K562 (cell line): ENCODE measurements around the gene SLC17A9. TPM values are rescaled to one million over a fixed set of nuclear protein-coding genes. Genes with fewer than 3 reads are reported as not detected.

Experiments used
- ATAC-seq: fragments of 200-7000 bp; cut with Tn5 transposase; 3 replicates; pipeline ENCODE4 v1.9.1; 2020; ENCODE audit warnings: moderate library complexity
- BruUV-seq: library from RNA; stranded (reverse); fragments of 400-500 nt; replicated peaks from 2 replicates; lab custom pipeline; 2021; lab: Mats Ljungman, UMichigan
- CTCF ChIA-PET: fragments of 300-600 bp; formaldehyde crosslinking; extraction: SDS; loops from one replicate; lab custom pipeline; 2021; ENCODE audit warnings: low intra/inter-chr PET ratio; lab: Yijun Ruan, JAX
- POLR2A ChIA-PET: fragments of 300-600, 350-650 bp; sonication (Branson Sonifier 250); formaldehyde crosslinking; extraction: SDS; loops from one replicate; lab custom pipeline; 2021; ENCODE audit warnings: antibody characterized with exemption, inconsistent platforms; lab: Yijun Ruan, JAX
- DNase-seq, 4 experiments: peaks; one replicate each; pipeline versions ENCODE4 v3.0.0 to v3.0.0-alpha.2; 2011 to 2018; ENCODE audit warnings: low spot score in 3 of 4, mixed read lengths in 3 of 4; ENCODE audit errors: extremely low read depth in 1 of 4
- FAIRE-seq: peaks from 2 replicates; lab custom pipeline; 2011; peaks lifted over from hg19 to GRCh38; lab: Jason Lieb, UNC
- H2AFZ ChIP-seq: 2 replicates; pipeline ENCODE4 v1.6.0; 2011; ENCODE audit warnings: low read depth, low read length, control low read depth, inconsistent platforms
- H3K27ac ChIP-seq: fragments of 200-600 bp; 3 replicates; pipeline ENCODE4 v1.8.0; 2011; ENCODE audit warnings: low read depth, mild to moderate bottlenecking, control low read depth, inconsistent platforms, low read length, moderate library complexity, mixed read lengths; ENCODE audit errors: extremely low read depth
- H3K27me3 ChIP-seq, 2 experiments: fragments of 300-600 bp in 1 of 2; 2 replicates in 1 of 2; 3 replicates in 1 of 2; pipeline versions ENCODE4 v1.6.0 to v1.8.0; 2011; ENCODE audit warnings: inconsistent platforms in 2 of 2, low read length in 2 of 2, mild to moderate bottlenecking in 1 of 2, mixed read lengths in 1 of 2, moderate library complexity in 1 of 2; ENCODE audit not compliant: control insufficient read depth in 2 of 2, insufficient read depth in 2 of 2
- H3K36me3 ChIP-seq: fragments of 300-600 bp; 3 replicates; pipeline ENCODE4 v1.8.0; 2011; ENCODE audit warnings: mild to moderate bottlenecking, low read length, inconsistent platforms; ENCODE audit not compliant: control insufficient read depth, insufficient read depth
- H3K4me1 ChIP-seq, 2 experiments: fragments of 200-600 bp in 1 of 2; replicated peaks in 1 of 2; 2 replicates in 1 of 2; 3 replicates in 1 of 2; pipeline versions ENCODE4 v1.5.1 to v1.8.0; 2011; ENCODE audit warnings: inconsistent platforms in 2 of 2, low read length in 2 of 2, mild to moderate bottlenecking in 1 of 2, mixed read lengths in 1 of 2, moderate library complexity in 1 of 2; ENCODE audit not compliant: control insufficient read depth in 2 of 2, insufficient read depth in 2 of 2
- H3K4me2 ChIP-seq: 2 replicates; pipeline ENCODE4 v1.6.1; 2011; ENCODE audit warnings: low read length, control low read depth, inconsistent platforms, mixed read lengths; ENCODE audit not compliant: insufficient read depth
- H3K4me3 ChIP-seq: fragments of 200-600 bp; sonication (generic), shearing (Covaris generic); 2 replicates; pipeline ENCODE4 v1.5.1; 2016; ENCODE audit warnings: control low read depth, inconsistent platforms
- H3K79me2 ChIP-seq: fragments of 200-600 bp; 3 replicates; pipeline ENCODE4 v1.8.0; 2011; ENCODE audit warnings: low read length, inconsistent platforms; ENCODE audit not compliant: control insufficient read depth, insufficient read depth
- H3K9ac ChIP-seq, 2 experiments: 2 replicates each; pipeline versions ENCODE4 v1.6.0 to v1.6.1; 2011; ENCODE audit warnings: low read depth in 2 of 2, low read length in 2 of 2, control low read depth in 1 of 2, inconsistent platforms in 1 of 2, mild to moderate bottlenecking in 1 of 2, mixed read lengths in 1 of 2; ENCODE audit not compliant: insufficient read depth in 1 of 2
- H3K9me1 ChIP-seq: one replicate; pipeline ENCODE4 v1.6.0; 2011; ENCODE audit warnings: inconsistent platforms, mild to moderate bottlenecking, low read length, moderate library complexity; ENCODE audit not compliant: control insufficient read depth, insufficient read depth
- H3K9me3 ChIP-seq: replicated peaks from 2 replicates; pipeline ENCODE4 v1.5.1; 2011; ENCODE audit warnings: low read depth, low read length, inconsistent platforms; ENCODE audit not compliant: control insufficient read depth, insufficient read depth
- H4K20me1 ChIP-seq: replicated peaks from 2 replicates; pipeline ENCODE4 v1.6.1; 2011; ENCODE audit warnings: low read length, inconsistent platforms, mixed read lengths; ENCODE audit not compliant: control insufficient read depth, insufficient read depth
- CBX2 ChIP-seq: fragments of 200-600 bp; sonication (generic); IDR thresholded peaks from one replicate; pipeline ENCODE4 v1.6.1; 2012; ENCODE audit warnings: mild to moderate bottlenecking, low read length, inconsistent platforms; ENCODE audit not compliant: insufficient read depth, poor library complexity, severe bottlenecking
- MEIS2 ChIP-seq: fragments of 450-650 bp; IDR thresholded peaks from 2 replicates; pipeline ENCODE4 v1.6.1; 2014; ENCODE audit warnings: mild to moderate bottlenecking; ENCODE audit not compliant: partially characterized antibody
- XRCC4 ChIP-seq: IDR thresholded peaks from one replicate; pipeline ENCODE4 v1.6.1; 2011; ENCODE audit not compliant: insufficient read depth, insufficient read length; ENCODE audit errors: extremely low read depth
- ZKSCAN1 ChIP-seq: fragments of 150-350 bp; IDR thresholded peaks from 2 replicates; pipeline ENCODE4 v1.6.1; 2016; ENCODE audit warnings: low read depth, low read length
- ZNF217 ChIP-seq: sonication (generic); formaldehyde crosslinking; IDR thresholded peaks from 2 replicates; pipeline ENCODE4 v1.8.0; 2022; ENCODE audit warnings: mild to moderate bottlenecking, missing genetic modification reagents
- ZNF282 ChIP-seq: sonication (generic); formaldehyde crosslinking; IDR thresholded peaks from 2 replicates; pipeline ENCODE4 v1.8.1; 2023; ENCODE audit warnings: missing genetic modification reagents
- WGBS: fragments of 100-300 bp; shearing (Covaris generic); methylation state at CpG from one replicate; pipeline ENCODE4 v1.1.6; 2016; ENCODE audit warnings: low coverage, mixed read lengths; ENCODE audit not compliant: insufficient coverage; ENCODE audit errors: missing lambda C conversion rate; 5-methylcytosine and 5-hydroxymethylcytosine counted together
- in situ Hi-C: fragments of 300-500 bp; cut with MboI; formaldehyde crosslinking; loops from 4 replicates; pipeline ENCODE4 v1.15.0; 2018; ENCODE audit warnings: inconsistent platforms, mixed read lengths
- intact Hi-C: fragments of 100-400 bp; cut with micrococcal nuclease; formaldehyde crosslinking; loops from 2 replicates; pipeline ENCODE4 v1.14.2; 2022
- polyA plus RNA-seq, 8 experiments: library from polyadenylated mRNA; depleted of rRNA in 4 of 8; stranded (reverse) in 5 of 8; unstranded in 3 of 8; fragments of >200 nt; fragmentation: Nextera tagmentation in 2 of 8; fragmentation: Illumina TruSeq in 1 of 8; extraction: Ambion mirVana in 2 of 8; extraction: Trizol in 1 of 8; gene quantifications; 2 replicates each; pipeline versions ENCODE4 v1.2.1 to v1.2.3, GENCODE V29; 2011 to 2014; ENCODE audit warnings: inconsistent platforms in 1 of 8, missing spikeins in 1 of 8
- total RNA-seq, 7 experiments: library from RNA; depleted of rRNA in 6 of 7; stranded (reverse); fragments of >200 nt in 6 of 7; fragmentation: Illumina TruSeq in 2 of 7; extraction: Trizol in 2 of 7; gene quantifications; 2 replicates each; pipeline versions ENCODE4 v1.2.1 to v1.2.3, GENCODE V29; 2011 to 2021; ENCODE audit warnings: low replicate concordance in 1 of 7
- TF ChIP-seq, protein P1 (sequence below): sonication (generic); formaldehyde crosslinking; IDR thresholded peaks from 2 replicates; pipeline ENCODE4 v1.9.0; 2022; ENCODE audit warnings: mild to moderate bottlenecking, missing genetic modification reagents
- TF ChIP-seq, protein P2 (sequence below): fragments of 450-650 bp; formaldehyde crosslinking; IDR thresholded peaks from 2 replicates; pipeline ENCODE4 v1.4.0; 2020; ENCODE audit warnings: mild to moderate bottlenecking, moderate library complexity
- TF ChIP-seq, protein P3 (sequence below): fragments of 200-800 bp; sonication (Bioruptor generic); IDR thresholded peaks from 2 replicates; pipeline ENCODE4 v1.6.1; 2017; ENCODE audit warnings: missing genetic modification characterization, missing compliant biosample characterization

The SLC17A9 gene
- total and polyA plus RNA-seq, 9 of the 15 experiments (the other 6 are each of a cell fraction or from before 2014, with no cell fraction given): 0.04 to 0.31 TPM; not detected in 7

DNA sequence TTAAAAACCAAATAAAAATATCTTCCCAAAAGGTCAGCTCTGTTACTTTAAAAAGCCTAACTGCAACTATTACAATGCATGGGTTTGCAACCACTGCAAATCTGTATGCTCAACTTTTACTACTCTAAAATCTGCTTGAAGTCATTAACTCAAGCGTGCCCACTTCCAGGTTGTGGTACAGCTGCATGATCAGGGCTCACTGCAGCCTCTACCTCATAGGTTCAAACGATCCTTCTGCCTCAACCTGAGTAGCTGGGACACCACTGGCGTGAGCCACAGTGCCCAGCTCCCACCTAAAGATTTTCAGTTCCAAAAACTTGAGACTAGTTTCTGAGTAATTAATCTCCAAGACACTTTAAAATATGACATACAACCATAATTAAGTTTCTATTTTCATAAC lies 34.4 kb upstream of the SLC17A9 start (continued):
- no peak for TF ChIP-seq CBX2

DNA sequence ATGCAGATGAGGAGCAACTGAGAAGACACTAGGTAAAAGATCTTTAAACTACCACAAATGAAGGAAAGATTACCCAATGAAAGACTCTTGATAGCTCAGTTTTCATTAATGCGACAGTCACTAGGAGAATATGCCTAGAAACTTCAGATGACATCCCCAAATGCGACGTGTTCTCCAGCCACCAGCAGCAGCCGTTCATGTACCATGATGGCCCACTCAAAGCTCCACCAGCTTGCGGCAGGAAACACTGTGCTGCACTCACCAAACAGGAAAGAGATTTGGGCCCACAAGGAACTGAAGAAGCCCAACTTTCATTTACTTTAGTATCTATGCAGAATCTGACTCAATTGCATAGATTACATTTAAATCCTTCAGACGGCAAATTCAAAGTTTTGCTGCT lies 33.7 kb upstream of the SLC17A9 start:
- TF ChIP-seq ZKSCAN1 (no peak), XRCC4 (no peak), ZNF217 (no peak), ZNF282 (CRISPR knock-in tag) (no peak), MEIS2 (no peak)
- TF ChIP-seq, protein P1, sequence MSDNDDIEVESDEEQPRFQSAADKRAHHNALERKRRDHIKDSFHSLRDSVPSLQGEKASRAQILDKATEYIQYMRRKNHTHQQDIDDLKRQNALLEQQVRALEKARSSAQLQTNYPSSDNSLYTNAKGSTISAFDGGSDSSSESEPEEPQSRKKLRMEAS: no peak
- TF ChIP-seq, protein P2, sequence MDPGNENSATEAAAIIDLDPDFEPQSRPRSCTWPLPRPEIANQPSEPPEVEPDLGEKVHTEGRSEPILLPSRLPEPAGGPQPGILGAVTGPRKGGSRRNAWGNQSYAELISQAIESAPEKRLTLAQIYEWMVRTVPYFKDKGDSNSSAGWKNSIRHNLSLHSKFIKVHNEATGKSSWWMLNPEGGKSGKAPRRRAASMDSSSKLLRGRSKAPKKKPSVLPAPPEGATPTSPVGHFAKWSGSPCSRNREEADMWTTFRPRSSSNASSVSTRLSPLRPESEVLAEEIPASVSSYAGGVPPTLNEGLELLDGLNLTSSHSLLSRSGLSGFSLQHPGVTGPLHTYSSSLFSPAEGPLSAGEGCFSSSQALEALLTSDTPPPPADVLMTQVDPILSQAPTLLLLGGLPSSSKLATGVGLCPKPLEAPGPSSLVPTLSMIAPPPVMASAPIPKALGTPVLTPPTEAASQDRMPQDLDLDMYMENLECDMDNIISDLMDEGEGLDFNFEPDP (CRISPR knock-in tag): no peak
- TF ChIP-seq, protein P3, sequence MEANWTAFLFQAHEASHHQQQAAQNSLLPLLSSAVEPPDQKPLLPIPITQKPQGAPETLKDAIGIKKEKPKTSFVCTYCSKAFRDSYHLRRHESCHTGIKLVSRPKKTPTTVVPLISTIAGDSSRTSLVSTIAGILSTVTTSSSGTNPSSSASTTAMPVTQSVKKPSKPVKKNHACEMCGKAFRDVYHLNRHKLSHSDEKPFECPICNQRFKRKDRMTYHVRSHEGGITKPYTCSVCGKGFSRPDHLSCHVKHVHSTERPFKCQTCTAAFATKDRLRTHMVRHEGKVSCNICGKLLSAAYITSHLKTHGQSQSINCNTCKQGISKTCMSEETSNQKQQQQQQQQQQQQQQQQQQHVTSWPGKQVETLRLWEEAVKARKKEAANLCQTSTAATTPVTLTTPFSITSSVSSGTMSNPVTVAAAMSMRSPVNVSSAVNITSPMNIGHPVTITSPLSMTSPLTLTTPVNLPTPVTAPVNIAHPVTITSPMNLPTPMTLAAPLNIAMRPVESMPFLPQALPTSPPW: no peak
- DNase-seq (no peak), FAIRE-seq (no peak), ATAC-seq (no peak)
- BruUV-seq: no TSS peak
- Histone ChIP-seq H3K4me1 (peaks cover 32 to 39% of the 10 kb centered on the region in 2 experiments; a peak in 3 of 5 replicates), H3K9me1 (peaks cover 12% of the 10 kb centered on the region), H2AFZ (no peak overlapping the region), H3K27me3 (no peaks in the 10 kb centered on the region), H3K36me3 (peaks cover 17% of the 10 kb centered on the region), H3K4me2 (no peak overlapping the region), H3K79me2 (peaks cover 100% of the 10 kb centered on the region), H3K4me3 (no peak overlapping the region), H3K9me3 (no peaks in the 10 kb centered on the region), H4K20me1 (peaks cover 73% of the 10 kb centered on the region), H3K27ac (no peak overlapping the region), H3K9ac (no peak overlapping the region)
- intact Hi-C loops (no loop called here), in situ Hi-C loops (no loop called here)
- WGBS: 73% methylated on average over 6 of the region's 6 CpGs
- CTCF ChIA-PET: no interaction called here
- POLR2A ChIA-PET: interaction anchor here (0.7 to 3.1 kb wide), 5 partner anchors 8 to 16 kb away, joined by 3 to 14 read pairs (median 4); no protein-coding TSS in a partner anchor
